Fibroblast of skin of abdomen (primary cell): ENCODE data around the gene HK3. TPM values are rescaled to one million over a fixed set of nuclear protein-coding genes. Genes with fewer than 3 reads are reported as not detected.

Source experiments
- DNase-seq: peaks from one replicate; pipeline ENCODE4 v3.0.0-alpha.2; 2013
- polyA plus RNA-seq, 2 experiments: library from polyadenylated mRNA; unstranded; fragments of 120-200 nt; gene quantifications; one replicate each; pipeline ENCODE4 v1.2.1, GENCODE V29; 2013; ENCODE audit not compliant: insufficient read length in 2 of 2

Gene HK3, protein sequence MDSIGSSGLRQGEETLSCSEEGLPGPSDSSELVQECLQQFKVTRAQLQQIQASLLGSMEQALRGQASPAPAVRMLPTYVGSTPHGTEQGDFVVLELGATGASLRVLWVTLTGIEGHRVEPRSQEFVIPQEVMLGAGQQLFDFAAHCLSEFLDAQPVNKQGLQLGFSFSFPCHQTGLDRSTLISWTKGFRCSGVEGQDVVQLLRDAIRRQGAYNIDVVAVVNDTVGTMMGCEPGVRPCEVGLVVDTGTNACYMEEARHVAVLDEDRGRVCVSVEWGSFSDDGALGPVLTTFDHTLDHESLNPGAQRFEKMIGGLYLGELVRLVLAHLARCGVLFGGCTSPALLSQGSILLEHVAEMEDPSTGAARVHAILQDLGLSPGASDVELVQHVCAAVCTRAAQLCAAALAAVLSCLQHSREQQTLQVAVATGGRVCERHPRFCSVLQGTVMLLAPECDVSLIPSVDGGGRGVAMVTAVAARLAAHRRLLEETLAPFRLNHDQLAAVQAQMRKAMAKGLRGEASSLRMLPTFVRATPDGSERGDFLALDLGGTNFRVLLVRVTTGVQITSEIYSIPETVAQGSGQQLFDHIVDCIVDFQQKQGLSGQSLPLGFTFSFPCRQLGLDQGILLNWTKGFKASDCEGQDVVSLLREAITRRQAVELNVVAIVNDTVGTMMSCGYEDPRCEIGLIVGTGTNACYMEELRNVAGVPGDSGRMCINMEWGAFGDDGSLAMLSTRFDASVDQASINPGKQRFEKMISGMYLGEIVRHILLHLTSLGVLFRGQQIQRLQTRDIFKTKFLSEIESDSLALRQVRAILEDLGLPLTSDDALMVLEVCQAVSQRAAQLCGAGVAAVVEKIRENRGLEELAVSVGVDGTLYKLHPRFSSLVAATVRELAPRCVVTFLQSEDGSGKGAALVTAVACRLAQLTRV
- not detected for polyA plus RNA-seq (2013, experiment 1 of 2; ENCODE audit: insufficient read length)
- polyA plus RNA-seq (2013, experiment 2 of 2; ENCODE audit: insufficient read length), result not detected

GRCh38 chr5:176899296-176899891, at the start of gene HK3:
Gene HK3 (minus strand): TSS chr5:176899346. CDS start chr5:176896159, 3,187 bp downstream.
- no peak for DNase-seq

DNA sequence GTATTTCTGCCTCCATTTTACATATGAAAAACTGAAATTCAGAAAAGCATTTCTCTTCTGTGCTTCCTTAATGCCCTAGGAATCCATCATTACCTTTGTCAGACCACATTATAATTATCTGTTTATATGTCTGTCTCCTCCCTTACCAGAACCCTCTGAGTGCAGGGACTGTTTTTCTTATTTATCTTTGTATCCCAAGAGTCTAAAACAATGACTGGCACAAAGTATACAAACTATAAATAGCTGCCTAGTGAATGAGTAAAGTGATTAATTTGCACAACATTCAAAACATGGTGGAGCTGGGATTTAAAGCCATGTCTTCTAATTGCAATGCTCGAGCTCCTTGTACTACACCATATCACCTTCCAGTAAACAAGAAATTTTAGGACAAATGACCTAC, 49.3 kb upstream of the HK3 start:
- no peak for DNase-seq

DNA sequence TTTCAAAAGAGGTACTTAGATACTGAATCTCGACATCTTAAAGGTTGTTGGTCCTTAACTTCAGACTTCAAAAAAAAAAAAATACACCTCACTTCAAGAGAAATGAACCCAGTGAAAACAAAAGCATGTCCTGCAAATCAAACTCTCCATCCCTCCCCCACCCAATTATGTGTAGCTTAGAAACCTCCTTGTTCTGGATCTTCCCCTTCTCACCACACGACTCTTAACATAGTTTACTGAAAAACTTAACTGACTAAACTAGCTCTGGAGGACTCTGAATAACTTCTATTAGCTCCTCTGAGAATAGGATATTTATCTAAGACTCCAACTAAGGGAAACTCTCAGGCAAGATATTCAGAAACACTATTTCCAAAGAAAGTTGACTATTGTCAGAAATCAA, 48.7 kb upstream of the HK3 start:
- no peak for DNase-seq

- no peak for DNase-seq
Measured at GRCh38 chr5:176944268-176944667, 45.1 kb upstream of the HK3 start.

DNA sequence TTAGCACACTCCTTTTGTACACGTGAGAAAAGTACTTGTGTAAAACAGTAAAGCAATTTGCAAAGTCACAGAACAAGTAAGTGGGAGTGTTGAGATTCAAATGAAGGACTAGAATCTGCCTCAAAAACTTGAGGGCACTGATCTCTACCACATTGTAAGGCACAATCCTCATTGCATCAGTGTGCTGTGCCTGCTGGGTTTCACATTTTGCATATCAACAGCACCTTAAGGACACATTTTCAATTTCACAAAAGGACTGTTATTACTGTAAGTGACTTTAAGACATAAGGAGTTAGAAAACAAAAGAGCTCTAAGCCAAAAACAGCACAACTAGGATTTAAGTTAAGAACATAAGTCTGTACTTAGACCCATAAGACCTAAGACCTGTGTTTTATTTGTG, 44.7 kb upstream of the HK3 start:
- no peak for DNase-seq

DNA sequence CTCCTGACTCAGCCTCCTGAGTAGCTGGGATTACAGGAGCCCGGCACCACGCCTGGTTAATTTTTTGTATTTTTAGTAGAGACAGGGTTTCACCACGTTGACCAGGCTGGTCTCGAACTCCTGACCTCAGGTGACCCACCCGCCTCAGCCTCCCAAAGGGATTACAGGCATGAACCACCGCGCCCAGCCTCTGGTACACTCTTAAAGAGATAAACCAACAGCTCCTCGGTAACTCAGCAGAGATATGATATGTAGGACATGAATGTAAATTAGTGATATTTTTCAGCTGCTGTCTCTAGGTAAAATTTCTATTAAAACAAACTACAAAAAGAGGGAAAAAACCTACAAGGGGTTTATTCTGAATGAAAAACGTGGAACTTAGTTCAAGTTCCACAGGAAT, 42.8 kb upstream of the HK3 start:
- DNase-seq, result no peak

DNA sequence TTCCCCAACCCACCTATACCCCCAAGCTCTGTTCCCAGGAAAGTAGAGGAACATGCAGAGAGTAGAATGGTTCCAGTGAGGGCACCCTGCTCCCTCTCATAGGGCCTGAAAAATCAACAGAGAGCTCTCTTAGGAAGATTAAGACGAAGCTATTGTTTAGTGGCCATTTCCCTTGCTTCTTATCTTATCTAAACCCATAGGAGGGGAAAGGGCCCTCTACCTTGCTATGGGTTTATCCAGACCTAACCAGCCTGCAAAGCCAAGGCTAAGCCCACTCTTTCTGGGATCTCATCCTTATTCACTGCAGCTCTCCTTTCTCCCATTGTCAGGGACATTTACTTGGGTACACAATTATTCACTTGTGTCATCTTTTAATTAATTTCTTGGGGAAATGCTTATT, 39.3 kb upstream of the HK3 start:
- no peak for DNase-seq

GRCh38 chr5:176935017-176935416, 35.9 kb upstream of the HK3 start:
- DNase-seq, result no peak

GRCh38 chr5:176934309-176934930, 35.3 kb upstream of the HK3 start:
- DNase-seq, result no peak

- DNase-seq, result no peak
Measured at GRCh38 chr5:176929654-176930053, 30.5 kb upstream of the HK3 start.

- DNase-seq, result no peak
Measured at GRCh38 chr5:176927562-176927961, 28.4 kb upstream of the HK3 start.

- DNase-seq, result no peak
Measured at GRCh38 chr5:176922817-176923216, 23.7 kb upstream of the HK3 start.

GRCh38 chr5:176921714-176922113, 22.6 kb upstream of the HK3 start:
- no peak for DNase-seq

- DNase-seq, result no peak
Measured at GRCh38 chr5:176918613-176919012, 19.5 kb upstream of the HK3 start.

DNA sequence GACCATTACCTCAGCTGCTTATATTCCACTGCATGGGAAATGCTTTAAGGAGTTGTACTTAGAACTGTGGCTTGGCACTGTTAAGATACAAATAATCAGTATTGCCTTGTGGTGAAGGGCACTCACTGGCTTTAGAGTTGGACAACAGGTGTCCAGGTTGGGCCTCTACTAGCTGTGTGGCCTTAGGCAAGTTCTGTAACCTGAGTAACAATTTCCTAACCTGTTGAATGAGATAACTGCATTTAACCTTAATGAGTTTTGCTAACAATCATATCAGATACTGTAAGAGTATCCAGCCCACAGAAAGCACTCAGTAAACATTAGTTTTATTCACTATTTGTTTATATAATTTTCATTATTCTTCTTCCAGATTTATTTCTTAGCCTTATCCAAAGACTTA, 17.2 kb upstream of the HK3 start:
- DNase-seq, result no peak

DNA sequence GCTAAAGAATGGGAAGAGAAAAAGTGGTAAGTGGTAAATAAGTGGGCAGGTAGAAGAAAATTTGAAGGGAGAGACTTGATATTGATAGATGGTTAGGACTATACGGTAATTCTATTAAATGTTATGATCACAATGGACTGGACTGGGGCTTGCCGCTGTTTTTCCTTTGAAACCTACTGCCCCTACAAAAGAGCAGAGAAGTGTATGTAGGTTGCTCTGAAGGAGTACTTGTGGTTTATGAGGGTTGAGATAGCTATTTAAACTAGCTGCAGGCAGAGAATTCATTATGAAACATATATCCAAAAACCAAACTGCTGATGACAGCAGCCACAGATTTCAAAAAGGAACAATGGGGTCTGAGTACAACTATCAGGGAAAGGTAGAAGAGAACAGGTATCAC, 16.8 kb upstream of the HK3 start:
- DNase-seq, result no peak

- no peak for DNase-seq
Measured at GRCh38 chr5:176912115-176912514, 13.0 kb upstream of the HK3 start.

DNA sequence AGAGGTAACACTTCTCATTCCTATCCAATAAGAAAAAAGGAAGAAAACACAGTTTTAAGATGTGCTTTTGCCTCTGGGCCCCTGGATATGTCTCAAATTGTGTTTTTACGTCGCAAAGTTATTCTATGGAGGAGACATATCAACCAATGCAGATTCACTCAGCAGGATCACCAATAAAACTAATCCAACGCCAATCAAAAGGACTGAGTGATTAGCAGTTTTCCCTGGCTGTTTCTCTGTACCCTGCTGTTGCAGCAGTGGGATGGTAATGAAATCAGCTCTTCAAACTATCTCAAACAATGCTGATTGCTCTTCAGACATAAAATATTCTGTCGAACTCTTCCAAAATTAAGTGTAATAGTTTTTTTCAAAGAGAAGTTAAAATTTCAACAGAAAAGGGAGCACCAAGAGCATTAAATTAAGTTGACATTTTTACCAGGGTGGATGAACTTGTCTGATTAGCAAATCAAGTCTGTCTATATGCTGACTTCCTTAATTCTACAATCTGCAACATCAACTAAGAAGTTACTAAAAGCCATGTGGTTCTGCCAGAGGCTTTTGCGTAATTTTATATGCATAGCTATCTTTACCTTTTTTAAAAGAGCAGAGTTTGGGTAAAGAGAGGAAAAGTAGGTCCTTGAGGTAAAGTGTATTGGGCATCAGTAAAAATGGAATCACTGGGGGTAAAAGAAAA, 9.7 kb upstream of the HK3 start:
- DNase-seq, result no peak

- no peak for DNase-seq
Measured at GRCh38 chr5:176906796-176907195, 7.7 kb upstream of the HK3 start.

DNA sequence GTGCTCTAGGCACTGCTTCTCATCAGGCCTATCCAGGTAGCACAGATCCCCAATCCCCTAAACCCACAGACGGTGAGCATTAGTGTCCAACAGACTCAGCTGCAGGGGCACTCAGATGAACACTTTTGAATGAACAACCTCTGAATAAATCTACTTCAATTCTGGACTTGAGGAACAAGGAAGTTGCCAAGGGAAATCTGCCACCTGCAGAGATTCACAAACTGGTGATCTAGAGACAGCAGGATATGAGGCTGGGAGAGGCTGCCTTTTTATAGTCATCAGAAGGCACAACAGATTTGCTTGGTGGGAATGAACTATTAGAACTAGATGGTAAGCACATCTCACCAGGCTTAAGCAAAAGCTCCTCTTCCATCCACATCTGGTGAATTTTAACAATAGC, 7.0 kb upstream of the HK3 start:
- DNase-seq, result no peak

GRCh38 chr5:176904276-176904675, 5.1 kb upstream of the HK3 start:
- no peak for DNase-seq
